GM11168 (cell line): ENCODE data around the gene ZNF83.
"Not testable (repeated sequence)": the region's sequence is repeated elsewhere in the genome, so short reads cannot be mapped to it uniquely, and the experiment has no call there.

ENCODE experiments used
- in situ Hi-C: fragments of 300-500 bp; cut with MboI; formaldehyde crosslinking; loops from one replicate; pipeline ENCODE4 v1.12.0; 2022; ENCODE audit warnings: low sequenced_read_pairs; ENCODE audit not compliant: unreplicated experiment

Gene ZNF83

DNA sequence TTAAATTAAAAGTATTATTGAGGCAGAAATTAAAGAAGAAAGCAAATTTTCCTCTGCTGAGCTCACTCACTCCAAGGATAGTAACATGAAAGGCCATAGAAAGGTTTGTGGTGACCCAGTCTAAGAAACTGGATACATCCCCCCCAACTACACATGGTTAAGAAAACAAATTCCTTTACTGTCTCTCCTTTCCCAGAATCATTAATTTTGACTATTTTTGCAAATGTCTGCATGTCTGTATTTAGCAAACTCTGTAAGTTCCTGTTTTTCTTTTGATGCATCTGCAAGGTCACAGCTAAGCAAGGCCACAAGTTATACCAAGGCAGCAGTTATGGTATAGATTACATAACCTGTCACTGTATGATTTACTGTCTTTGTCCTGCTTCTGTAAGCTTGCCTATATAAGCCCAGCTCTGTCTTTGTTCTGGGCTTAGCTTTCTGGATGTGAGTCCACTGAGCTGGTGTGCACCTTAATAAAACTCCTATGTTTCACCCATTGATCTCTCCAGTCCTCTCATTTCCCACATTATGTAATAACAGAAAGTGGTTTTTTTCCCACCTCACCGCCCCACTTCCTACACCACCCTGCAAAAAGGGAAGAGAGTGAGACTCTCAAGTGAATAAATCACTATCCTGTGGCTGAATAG, 8.5 kb upstream of the ZNF83 start:
- in situ Hi-C loops = no loop called here

DNA sequence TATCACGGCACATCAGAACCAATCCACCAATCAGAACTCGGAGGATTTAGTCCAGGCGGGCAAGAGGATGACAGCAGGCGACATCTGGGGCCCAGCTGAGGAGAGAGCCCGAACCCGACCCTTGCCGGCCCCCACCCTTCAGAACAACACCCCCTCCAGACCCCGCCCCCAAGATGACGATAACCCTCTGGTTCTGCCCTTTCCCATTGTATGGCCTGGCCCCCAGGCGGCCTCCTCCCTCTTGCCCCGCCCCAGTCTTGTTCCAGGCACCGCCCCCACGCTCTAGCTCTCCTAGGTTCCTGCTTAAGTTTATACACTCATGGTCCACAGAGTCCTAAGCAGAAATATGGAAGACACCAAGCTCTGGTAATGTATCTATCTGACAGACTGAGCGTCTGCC, 2.8 kb upstream of the ZNF83 start:
- in situ Hi-C loops = no loop called here

DNA sequence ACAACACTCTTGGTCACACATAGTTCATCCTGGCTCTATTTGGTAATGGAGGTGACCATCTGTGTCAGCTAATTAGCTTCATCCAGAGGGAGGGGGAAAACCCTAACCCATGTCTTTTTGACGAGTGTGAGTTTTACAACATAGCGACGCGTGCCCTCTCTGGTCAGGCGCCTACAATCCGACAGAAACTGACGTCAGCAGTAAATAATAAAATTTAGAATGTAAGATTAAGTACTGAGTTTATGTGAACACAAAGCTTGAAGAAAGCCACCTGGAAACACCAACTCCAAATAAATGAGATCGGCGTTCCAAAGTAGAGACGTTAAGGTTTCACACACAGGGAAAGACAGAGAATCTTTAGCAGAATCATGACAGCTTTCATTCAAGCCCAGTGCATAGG, 1.8 kb upstream of the ZNF83 start:
- in situ Hi-C loops = no loop called here

DNA sequence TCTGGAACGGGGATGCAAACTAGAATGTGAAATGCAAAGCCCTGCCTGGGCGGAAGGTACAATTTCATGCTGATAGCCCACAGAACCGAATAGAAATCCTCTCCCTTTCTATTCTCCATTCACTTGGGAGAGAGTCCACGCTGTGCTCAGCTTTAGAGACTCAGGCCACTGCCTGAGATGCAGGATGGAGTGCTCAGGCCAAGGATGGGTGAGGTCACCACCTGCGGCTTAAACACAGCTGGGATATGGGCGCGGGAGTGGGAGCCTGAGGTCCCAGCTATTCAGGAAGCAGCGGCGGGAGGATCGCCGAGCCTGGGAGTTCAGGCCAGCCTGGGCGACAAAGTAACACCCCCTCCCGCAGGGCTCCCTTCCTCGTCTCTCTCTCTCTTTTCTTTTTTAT, 446 bp upstream of the ZNF83 start:
- in situ Hi-C loops = no loop called here

DNA sequence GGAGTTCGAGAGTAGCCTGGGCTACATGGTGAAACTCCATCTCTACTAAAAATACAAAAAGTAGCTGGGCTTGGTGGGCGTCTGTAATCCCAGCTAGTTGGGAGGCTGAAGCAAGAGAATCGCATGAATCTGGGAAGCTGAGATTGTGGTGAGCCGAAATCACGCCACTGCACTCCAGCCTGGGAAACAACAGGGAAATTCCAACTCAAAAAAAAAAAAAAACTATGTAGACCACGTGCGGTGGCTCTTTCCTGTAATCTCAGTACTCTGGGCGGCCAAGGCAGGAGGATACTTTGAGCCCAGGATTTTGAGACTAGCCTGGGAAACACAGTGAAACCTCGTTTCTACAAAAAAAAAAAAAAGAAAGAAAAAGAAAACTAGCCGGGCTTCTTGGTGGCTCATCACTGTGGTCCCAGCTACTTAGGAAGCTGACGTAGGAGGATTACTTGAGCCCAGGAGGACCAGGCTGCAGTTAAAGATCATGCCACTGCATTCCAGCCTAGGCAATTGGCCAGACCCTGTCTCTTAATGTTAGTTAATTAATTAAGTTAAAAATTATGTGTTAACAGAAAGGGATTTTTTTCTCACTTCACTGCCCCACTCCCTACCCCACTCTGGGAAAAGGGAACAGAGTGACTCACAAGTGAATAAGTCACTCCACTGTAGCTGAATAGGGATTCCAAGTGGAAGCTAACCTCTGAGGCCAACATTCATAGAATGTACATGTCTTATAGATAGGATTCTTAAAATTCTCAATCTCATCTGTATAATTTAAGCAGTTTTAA, 2.2 kb downstream of the ZNF83 start:
- in situ Hi-C loops = no loop called here

DNA sequence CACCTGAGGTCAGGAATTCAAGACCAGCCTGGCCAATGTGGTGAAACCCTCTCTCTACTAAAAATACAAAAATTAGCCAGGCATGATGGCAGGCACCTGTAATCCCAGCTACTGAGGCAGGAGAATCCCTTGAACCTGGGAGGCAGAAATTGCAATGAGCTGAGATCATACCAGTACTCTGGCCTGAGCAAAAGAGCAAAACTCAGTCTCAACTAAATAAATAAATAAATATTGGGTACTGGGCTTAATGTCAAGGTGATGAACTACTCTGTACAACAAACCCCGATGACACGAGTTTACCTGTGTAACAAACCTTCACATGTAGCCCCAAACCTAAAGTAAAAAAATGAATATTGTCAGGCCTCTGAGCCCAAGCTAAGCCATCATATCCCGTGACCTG, 10.7 kb downstream of the ZNF83 start:
- in situ Hi-C loops = not testable (repeated sequence)

DNA sequence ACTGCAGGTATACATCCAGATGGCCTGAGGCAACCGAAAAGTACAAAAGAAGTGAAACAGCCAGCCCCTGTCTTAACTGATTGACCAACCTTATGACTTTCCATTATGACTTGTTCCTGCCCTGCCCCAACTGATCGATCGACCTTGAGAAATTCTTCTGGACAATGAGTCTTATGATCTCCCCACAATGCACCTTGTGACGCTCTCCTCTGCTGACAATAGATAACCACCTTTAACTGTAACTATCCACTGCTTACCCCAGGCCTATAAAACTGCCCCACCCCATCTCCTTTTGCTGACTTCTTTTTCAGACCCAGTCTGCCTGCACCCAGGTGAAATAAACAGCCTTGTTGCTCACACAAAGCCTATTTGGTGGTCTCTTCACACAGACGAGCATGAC, 11.2 kb downstream of the ZNF83 start:
- in situ Hi-C loops = no loop called here

DNA sequence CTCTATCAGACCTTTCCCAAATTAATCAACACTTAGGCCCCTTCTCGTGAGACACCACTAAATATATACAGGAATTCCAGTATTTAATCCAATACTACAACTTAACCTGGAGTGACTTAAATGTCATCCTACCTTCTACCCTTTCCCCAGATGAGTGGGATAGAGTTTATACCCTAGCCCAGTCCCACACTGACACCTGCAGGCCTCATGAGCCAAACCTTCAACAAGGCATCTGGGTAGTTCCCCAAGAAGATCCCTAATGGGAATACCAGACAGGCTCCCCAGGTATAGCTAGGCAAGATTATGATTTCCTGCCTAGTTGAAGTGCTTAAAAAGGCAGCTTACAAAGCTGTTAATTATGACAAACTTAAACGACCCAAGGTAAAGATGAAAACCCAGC, 15.9 kb downstream of the ZNF83 start:
- in situ Hi-C loops = no loop called here

DNA sequence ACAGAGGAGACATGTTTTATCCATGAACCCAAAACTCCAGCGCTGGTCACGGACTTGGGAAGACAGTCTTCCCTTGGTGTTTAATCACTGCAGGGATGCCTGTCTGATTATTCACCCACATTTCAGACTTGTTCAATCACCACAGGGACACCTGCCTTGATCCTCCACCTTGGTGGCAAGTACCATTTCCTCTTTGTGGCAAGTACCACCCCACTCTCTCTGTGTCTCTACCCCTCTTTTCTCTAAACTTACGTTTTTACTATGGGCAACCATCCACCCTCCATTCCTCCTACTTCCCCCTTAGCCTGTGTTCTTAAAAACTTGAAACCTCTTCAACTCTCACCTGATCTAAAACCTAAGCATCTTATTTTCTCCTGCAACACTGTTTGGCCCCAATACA, 16.8 kb downstream of the ZNF83 start:
- in situ Hi-C loops = no loop called here

DNA sequence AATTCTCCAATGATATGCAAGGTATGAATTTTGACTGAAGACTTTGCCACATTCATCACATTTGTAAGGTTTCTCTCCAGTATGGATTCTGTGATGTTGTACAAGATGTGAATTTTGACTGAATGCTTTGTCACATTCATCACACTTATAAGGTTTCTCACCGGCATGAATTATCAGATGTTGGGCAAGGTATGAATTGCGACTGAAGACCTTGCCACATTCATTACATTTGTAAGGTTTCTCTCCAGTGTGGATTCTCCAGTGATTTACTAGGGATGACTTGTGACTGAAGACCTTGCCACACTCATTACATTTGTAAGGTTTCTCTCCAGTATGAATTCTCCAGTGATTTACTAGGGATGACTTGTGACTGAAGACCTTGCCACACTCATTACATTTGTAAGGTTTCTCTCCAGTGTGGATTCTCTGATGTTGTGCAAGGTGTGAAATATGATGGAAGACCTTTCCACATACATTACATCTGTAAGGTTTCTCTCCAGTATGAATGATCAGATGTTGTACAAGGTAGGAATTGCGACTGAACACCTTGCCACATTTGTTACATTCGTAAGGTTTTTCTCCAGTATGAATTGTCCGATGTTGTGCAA, 24.8 kb downstream of the ZNF83 start:
- in situ Hi-C loops = no loop called here

DNA sequence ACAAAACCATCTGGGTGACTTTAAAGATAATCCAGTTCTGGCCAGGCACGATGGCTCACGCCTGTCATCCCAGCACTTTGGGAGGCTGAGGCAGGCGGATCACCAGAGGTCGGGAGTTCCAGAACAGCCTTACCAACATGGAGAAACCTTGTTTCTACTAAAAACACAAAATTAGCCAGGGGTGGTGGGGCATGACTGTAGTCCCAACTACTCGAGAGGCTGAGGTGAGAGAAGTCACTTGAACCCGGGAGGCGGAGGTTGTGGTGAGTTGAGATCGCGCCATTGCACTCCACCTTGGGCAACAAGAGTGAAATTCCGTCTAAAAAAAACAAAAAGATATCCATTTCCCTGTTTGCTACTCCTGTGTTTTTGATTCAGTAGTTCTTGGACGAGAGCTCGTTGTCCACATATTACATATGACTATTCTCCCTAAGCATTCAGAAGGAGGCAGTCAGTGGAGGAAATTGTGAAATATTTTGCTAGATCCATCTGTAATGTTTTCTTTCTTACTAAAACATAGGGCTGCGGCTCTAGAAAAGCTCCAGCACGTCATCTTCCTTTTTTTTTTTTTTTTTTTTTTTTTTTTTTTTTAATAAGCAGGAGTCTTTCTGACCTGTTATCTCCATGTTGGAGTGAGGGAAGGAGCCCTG, 34.5 kb downstream of the ZNF83 start:
- in situ Hi-C loops = no loop called here

DNA sequence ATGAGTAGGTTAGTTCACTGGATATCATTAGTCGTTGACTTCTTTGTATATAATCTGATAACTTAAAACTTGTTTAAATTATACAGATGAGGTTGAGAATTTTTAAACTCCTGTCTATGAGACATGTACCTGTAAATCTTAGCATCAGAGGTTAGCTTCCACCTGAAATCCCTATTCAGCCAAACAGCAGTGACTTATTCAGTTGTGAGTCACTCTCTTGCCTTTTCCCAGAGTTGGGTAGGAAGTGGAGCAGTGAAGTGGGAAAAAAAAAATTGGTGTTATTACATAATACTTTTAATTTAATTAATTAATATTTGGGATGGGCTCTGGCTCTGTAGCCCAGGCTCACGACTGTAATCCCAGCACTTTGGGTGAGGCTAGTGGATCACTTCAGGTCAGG, 35.2 kb downstream of the ZNF83 start:
- in situ Hi-C loops = no loop called here

DNA sequence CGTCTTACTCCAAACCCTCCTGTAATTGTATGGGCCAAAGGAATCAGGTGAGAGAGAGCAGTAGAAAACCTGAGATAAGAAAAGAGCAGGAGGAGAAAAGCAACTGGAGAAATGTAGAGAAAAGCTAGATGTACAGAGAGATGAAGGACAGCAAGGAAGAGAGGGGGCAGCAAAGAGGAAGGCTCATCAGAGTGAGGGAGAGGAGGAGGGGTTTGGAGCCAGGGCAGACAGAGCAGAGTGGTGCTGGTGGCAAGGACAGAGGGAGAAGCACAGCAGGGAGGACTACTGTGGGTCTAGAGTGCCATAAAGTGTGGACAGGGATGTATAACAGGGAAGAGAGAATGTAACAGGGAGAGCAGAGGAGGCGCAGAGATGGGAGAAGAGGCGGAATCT, 36.2 kb downstream of the ZNF83 start:
- in situ Hi-C loops = not testable (repeated sequence)

DNA sequence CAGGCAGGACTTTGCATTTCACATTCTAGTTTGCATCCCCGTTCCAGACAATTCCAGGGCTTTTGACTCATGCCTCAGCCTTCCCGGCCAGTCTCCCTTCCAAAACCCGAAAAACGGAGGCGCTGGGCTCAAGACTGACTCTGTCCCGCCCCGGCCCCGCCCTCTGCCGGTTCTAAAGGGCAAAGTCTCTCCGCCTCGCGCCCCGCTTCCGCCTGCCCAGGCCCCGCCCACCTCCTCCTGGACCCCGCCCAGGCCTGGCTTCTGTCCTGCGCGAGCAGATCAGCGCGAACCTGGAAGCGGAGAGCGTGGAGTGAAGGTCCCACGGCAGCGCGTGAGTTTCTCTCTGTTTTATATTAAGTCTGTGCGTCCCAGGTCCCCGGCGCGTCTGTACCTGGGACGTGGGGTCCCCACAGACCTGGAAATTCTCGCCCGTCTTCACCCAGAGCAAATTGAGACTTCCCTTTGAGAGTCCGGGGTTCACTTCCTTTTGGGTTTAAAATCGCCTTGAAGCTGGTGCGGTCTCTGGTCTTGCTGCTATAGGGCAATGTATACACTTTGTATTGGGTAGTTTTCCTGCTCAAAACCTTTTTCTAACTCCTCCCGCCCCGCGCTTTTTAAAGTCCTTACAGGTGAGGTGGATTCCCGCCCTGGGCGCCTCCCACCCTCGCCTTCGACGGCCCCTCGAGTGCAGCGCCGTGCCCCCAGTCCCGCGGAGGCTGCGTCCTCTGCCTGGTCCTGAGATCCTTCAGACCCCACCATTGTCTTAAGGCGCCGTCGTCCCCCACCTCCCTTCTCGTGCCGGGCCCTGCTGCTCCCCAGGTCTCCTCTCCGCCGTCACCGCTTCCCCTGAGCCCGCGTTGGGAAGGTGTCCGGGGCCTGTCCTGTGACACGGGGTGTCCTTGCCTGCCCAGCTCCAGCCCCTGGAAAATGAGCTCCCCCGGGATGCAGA, 36.9 kb downstream of the ZNF83 start:
- in situ Hi-C loops = no loop called here

DNA sequence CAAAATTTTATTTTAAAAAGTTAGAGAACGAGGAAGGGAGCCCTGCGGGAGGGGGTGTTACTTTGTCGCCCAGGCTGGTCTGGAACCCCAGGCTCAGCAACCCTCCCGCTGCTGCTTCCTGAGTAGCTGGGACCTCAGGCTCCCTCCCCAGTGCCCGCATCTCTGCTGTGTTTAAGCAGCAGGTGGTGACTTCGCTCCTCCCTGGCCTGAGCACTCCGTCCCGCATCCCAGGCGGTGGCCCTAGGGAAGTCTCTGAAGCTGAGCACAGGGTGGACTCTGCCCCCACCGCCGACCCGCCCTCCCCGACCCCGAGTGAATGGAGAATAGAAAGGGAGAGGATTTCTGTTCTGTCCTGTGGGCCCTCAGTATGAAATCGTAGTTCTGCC, 37.5 kb downstream of the ZNF83 start:
- in situ Hi-C loops = no loop called here

DNA sequence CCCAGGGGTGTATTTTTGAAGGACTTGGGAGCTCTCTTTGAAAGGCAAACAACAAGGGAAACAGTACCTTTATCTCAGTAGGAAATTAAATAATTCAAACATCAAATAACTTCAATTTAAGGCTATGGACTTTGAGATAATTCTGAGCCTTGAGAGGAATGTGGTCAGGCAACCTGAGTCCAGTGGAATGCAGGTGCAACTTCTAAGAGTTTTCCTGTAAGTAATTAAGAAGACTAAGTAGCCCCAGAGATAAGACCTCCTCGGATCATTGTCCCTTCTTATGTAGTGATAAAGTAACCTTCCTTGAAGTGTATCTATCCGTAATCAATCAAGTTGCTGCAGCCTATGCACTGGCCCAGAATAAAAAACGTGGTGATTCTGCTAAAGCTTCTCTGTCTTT, 38.9 kb downstream of the ZNF83 start:
- in situ Hi-C loops = no loop called here

DNA sequence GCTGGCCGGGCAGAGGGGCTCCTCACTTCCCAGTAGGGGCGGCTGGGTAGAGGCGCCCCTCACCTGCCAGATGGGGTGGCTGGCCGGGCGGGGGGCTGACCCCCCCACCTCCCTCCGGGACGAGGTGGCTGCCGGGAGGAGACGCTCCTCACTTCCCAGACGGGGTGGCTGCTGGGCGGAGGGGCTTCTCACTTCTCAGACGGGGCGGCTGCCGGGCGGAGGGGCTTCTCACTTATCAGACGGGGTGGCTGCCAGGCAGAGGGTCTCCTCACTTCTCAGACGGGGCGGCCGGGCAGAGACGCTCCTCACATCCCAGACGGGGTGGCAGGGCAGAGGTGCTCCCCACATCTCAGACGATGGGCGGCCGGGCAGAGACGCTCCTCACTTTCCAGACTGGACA, 44.7 kb downstream of the ZNF83 start:
- in situ Hi-C loops = not testable (repeated sequence)

DNA sequence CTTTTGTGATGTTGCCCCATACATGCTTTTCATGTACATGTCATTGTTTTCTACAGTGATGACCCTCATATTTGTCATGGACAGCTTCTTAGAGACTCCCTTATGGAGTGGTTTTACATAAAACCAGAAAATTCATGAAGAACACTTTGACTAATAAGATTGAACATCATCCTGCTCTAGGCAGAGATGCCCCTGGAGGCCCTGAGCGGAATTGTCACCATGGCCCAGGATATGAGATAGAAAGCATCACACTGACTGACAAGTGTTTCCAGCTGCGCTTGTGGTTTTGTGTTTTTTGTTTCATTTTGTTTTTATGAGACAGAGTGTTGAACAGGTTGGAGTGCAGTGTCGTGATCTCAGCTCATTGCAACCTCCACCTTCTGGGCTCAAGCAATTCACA, 45.9 kb downstream of the ZNF83 start:
- in situ Hi-C loops = no loop called here

DNA sequence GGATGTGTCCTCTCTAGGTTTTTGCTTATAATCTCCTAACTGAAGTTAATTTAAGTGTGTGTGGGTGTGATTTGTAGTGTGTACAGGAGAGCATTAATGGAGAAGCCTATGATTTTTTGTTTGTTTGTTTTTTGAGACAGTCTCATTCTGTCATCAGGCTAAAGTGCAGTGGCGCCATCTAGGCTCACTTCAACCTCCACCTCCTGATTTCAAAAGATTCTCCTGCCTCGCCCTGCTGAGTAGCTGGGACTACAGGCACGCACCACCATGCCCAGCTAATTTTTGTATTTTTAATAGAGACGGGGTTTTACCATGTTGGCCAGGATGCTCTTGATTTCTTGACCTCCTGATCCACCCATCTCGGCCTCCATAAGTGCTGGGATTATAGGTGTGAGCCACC, 47.4 kb downstream of the ZNF83 start:
- in situ Hi-C loops = no loop called here

DNA sequence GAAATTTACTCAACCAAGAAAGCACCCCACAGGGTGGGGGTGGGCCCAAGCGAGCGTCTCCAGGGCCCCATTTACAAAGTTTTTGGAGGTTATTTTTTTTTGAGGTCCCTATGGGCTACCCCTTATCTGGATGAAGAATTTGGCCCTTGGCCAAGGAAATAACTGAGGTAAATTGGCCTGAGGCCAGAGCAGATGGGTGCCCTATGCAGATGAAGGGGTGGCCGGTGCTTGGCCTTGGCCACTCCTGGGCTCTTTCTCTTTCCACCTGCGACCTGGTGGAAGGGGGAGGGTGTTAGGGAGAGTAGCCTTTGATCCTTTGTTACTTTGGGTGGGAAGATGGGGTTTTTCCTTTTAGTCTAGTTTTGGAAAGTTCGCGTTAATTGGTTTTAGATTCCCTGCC, 52.6 kb downstream of the ZNF83 start:
- in situ Hi-C loops = no loop called here
